GM21529 (cell line): ENCODE measurements around the gene GSG1.

ENCODE experiments used
- ATAC-seq: cut with Tn5 transposase; IDR thresholded peaks from one replicate; pipeline ENCODE4 v1.9.1; 2021; ENCODE audit not compliant: unreplicated experiment

GSG1 gene

DNA sequence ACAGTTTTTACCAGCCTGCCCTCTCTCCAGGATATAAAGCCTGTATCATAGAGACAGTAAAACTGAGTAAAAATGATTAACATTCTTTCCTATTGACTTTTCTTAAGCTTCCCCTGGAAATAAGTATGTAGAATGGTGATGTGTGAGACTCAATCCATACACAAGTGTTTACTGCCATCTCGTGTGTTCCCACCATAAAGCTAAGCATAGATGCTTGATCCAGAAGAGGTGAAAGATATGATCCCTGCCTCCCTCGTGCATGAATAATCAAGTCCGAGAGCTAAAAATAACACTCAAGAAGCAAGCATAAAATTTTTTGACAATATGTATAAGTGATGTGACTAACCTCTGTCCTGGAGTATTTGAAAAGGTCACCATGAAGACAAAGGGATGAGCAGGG, 16.9 kb upstream of the GSG1 start:
- no peak for ATAC-seq

DNA sequence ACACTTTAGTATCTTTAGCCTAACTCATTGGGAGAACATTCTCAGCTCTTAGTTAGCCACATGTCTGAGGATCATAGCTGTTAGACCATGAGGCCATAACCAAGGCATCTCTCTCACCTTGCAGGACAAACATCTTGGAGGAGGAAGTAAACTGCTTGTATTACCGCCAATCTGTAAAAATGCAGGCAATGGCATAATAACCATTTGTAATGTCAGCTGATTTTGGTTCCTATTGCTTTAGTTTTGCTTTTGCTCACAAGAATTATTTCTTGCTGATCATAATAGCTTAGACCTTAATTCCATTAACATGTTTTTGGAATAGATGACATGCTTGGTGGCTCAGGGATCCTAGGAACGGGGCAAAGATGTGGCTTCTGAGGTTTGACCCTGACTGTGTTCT, 16.4 kb upstream of the GSG1 start:
- ATAC-seq = no peak

DNA sequence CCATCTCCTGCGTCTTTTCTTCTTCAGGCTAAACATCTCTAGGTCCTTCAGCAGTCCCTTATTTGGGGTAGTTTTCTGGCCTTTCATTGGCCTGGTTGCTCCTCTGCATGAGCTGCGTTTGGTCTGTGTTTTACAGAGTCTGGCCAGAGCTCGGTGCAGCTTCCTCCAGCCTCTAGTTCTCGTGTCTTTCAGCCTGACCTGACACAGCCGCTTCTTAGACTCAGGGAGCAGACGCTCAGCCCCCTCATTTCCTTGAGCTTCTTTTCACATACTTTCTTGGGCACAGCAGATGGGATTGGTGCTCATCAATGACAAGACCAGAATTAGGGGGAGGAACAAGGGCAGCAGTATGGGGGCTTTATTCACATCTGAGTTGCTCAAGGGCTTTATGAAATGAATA, 13.6 kb upstream of the GSG1 start:
- no peak for ATAC-seq

DNA sequence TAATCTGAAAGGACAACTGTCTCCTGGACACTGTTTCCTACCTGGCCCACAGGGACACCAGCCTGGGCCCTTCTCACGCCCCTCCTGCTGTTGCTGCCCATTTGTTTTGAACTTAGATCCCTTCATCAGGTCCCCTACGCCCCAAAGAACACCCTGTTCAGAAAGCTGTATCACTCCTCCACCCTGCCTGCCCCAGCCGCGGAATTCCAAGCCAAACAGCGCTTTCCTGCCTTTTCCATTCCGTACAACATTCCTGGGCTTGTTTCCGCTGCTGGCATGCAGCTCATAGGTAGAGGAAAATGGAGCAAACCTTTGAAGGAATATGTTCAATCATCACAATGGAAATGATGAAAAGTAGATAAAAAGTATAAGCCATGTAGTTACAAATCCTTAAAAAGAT, 12.8 kb upstream of the GSG1 start:
- no peak for ATAC-seq

DNA sequence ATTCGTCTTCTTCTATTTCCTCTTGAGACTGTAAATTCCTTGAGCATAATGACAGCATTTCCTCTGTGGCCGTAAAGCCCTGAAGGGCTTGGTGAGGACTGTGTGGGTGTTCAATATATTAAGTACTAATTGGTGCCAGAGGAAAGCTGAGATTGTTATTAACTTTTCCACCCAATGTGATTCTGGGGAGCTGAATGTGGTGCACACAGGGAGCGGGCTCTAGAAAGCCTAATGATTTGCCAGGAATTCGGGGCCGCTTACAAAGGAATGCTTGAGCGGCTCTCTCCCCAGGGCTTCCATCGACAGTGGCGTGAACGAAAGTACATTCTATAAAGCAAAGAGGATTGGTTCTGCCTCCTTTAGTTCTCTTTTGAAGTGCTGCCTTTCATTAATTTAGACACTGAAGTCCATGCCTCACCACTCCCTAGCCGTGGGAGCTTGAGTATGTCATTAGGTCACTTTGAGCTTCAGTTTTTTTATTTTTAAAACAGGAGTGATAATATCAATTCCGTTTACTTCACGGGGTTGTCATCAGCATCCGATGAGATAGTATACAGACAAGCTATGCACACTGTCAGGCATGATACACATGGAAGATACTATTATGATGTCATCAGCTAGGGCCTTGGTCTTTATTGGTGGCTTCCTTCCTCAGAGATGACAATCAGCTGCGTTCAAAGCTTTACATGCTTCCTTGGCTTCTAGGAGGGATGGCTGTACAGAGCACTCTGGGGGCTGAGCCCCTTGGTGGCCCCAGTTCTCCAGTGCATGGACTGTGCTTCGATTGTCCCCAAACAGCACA, 11.0 kb upstream of the GSG1 start:
- ATAC-seq = no peak

DNA sequence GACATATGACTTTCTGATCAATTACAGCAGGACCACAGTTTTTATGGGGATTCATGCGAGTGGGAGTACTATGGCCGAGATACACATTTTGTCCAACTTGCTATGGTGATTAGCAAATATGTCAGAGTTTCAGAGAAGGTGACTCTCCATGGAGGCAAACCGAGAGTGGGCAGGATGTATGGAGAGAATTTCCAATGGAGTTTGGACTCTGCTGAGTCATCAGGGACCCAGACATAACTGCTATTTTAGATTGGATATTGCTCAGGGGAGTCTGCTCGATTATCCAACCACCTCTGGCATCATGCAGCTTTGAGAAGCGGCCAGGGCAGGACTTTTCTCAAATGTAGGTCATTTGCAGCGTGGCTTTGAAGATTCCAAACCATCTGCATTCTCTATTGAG, 9.5 kb upstream of the GSG1 start:
- ATAC-seq = no peak

DNA sequence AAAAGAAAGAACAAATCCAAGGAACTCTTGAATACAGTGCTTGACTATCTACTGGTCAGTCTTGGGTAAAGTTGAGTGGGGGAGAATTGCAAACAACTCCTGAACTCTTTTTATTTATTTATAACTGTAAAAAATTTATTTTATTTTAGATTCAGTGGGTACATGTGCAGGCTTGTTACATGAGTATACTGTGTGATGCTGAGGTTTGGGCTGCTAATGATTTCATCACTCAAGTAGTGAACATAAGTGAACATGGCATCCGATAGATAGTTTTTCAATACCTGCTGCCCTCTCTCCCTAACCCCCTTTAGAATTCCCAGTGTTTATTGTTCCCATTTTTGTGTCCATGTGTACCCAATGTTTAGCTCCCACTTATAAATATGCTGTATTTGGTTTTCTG, 3.2 kb upstream of the GSG1 start:
- no peak for ATAC-seq

DNA sequence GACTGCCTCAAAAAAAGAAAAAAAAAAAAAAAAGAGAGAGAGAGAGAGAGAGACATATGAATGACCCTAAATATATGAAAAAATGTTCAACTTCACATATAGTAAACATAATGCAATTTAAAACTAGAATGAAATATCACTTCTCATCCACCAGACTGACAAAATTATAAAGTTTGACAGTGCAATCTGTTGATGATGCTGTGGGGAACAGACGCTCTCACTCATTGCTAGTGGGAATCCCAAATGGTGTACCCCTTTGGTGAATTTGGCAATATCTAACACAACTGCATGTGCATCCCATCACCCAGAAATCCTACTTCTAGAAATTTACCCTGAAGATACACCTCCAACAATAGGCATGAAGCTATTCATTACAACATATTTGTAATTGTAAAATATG, 2.3 kb upstream of the GSG1 start:
- ATAC-seq = no peak

DNA sequence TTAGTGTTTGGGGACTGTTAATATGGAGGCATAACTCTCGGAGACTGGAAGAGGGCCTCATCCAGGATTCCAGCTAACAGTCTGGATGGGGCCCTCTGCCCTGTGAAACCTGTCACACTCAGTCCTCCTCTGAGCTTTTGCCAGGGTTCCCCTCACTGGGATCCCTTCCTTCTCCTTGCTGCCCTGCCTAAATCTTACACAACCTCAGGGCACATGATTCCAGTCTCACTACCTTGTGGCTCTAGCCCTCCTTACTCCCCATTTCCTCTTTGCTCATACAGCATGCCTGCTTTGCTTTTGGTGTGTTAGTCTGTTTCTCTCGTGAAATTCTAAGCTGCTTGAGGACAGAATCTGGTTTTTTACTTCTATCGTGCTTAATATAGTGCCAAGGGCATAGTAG, 942 bp upstream of the GSG1 start:
- ATAC-seq = no peak

DNA sequence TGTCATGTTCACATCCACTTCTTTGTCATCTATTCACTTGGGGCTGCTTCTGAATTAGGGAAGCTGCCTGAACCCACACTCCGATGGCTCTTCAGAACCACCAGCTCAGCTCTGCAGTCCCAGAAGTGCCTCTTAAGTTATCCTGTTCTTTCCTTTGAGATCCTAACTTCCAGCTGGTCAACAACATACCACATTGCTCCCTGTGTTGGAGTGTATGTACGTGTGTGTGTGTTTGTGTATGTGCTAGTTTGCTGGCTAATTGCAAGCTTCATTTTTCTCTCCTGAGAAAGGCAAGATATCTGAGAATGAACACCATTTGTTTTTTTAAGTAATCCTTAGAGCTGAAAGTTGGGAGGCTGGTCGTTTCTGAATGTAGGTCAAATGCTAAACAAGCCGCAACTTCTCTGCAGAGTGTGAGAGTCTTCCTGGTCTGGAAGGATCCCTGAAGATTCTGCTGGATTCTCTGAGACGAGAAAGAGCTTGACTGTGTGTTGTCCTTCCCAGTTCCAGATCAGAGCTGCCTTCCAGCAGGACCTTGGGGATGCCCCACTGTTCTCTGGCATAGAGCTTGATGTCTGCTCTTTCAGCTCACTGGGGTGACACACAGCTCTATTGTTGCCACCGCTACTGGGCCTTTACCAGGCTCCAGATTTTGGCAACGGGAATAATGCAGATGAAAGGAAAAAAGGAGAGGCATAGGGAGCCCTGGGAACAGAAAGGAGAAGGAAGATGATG, 839 bp downstream of the GSG1 start:
- no peak for ATAC-seq

DNA sequence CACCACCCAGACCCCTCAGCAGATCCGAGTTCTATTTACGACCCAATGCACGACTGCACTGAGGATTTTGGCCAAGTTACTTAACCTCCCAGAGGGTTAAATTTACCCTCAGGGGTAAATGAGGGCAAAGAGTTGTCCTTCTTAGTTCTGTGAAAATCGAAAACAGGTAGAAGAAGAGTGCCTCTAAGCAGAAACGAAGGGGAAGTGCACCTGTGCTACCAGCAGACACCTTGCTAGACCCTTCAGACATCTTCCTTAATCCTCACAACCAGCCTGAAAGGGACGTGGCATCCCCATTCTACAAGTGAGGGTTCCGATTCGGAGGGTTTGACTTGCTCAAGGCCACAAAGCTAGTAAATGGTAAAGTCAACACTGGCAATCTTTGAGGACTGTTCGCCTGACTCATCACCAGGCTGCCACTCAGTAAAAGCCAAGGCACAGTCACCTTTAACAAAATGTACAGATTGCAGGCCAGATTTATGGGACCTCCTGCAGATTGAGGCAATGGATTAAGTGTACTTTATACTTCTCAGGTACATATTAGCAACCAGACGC, 1.6 kb downstream of the GSG1 start:
- no peak for ATAC-seq

DNA sequence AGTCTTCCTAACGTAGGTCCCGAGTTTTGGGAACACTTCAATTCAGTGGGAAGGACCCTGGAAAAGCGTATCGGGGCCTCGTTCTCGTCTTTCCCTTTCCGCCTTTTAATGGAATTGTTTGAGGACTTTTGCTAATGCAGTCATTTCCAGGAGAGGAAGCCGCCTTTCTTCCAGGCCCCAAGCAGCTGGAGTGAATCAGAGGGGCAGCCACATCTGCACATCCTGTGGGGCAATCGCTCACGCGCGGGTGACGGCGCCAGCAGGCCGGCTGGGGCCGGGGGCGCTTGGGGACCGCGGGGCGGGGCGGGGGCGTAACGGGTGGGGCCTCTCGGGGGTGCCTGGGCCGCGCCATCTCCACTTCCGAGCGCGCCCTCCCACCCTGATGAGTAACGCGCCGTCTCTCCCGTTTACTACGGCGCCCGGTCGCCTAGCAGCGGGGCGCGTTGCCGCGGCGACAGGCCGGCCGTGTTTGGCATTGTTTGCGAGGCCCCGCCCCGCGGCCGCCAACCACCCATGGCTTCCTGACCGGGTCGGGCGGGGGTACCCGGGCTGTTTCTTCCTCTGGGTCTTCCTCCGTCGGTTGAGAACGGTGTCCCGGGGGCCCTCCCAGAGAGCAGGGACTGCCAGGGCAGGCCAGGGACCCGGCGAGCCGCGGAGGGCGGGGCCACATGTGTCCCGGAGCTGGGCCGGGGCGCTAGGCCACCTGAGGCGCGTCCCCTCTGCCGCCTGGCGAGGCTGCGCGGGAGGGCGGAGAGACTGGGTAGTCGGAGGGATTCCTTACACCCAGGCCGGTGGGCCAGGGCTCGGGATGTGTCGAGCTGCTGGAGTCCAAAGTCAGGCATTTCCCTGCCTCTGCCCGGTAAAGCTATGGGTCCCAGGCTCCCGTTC, 2.3 kb downstream of the GSG1 start:
- ATAC-seq = peak; percentile 84

DNA sequence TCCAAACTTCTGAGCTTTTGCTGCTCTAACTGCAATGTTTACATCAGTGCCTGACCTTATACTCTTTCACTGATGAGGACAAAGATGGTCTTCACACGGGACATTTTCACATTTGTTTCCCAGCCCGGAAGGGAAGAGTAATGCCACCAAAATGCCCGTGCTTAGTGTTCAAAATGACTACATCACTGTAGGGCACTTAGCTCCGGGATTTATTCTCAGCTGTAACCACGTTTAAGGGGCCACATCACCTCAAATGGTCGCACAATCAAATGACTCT, 2.9 kb downstream of the GSG1 start:
- ATAC-seq = no peak

DNA sequence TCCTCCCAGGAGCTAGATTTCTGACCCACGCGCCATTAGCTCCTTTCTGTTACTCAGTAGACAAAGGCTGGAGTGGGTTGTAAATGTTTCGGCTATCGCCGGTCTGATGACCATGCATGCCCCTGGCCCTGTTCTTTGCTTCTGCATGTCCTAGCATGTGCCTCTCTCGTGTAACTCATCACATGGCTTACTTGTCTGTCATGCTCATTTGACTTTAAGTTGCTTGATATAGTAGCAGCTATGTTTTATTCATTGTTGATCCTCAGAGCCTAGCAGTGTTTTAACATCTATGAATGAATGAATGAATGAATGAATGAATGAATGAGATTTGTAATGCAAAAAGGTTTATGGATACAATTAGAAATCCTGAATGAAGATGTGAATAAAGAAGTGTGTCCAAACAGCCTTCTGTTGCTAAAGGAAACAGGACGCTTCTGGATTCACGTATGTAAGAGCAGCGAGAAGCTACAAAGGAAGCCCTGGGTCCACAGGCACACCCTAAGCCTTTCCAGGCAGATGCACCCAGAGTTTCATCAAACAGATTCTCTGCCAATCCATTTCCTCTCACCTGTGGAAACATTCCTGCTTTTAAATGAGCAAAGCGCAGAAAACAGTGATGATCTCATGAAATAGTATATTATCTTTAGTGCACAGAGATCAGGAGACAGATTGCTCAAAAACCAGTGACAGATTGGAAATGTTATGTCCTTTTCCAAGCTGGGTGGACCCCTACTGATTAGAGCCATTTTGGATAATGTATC, 3.4 kb downstream of the GSG1 start:
- ATAC-seq = no peak

DNA sequence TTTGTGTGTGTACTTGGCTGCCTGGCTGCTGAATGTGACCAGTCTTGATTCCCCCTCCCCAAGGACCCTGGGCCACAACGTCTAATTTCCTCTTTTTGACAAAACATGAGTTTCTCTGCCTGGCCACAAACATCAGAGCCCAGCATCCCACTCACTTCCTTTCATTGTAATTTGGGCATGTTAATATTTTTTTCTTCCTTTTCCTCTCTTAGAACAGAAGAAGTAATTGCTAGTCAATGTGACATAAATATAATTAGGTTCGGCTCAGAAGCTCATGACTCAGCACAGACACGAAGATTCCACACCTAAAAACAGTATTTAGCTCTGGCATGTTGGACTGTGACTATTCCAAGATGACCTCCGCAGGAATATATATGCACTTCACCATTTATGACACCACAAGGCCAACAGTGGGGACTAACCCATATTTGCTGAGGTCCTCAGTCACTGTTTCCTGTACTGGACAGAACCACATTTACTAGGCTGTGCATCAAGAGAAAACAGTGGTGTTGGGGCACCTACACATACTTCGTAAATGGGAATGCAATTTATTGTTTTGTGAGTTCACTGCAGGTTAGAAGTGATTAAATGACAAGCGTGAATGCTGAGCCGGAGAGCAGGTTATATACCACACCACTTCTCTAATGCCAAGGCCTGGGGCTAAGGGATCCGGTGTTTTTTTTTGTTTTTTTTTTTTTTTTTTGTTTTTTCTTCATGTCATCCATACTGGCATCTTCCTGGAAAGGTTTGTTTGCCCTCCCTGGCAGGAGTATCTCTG, 4.2 kb downstream of the GSG1 start:
- no peak for ATAC-seq

DNA sequence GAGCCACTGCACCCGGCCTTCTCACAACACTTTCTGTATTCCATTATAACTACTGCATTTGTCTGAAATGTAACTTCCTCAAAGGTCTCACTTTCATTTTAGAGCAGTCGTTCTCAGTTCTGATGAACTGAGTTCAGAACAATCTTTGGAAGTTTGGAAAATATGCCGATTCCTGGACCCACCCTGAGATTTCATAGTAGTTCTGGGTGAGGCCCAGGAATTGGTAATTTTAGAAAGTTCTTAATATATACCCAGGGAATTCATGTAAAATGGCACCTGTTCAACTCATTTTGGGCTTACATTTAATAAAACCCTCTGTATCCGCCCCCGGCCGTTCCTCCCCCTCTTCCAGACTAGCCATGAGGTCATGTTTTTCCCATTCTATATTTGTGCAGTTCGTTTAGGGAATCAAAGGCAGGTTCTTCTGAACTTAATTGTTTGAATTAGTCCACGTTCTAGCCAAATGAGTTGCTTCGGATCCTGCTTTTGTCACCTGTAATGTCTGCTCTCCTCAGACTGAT, 5.9 kb downstream of the GSG1 start:
- no peak for ATAC-seq

DNA sequence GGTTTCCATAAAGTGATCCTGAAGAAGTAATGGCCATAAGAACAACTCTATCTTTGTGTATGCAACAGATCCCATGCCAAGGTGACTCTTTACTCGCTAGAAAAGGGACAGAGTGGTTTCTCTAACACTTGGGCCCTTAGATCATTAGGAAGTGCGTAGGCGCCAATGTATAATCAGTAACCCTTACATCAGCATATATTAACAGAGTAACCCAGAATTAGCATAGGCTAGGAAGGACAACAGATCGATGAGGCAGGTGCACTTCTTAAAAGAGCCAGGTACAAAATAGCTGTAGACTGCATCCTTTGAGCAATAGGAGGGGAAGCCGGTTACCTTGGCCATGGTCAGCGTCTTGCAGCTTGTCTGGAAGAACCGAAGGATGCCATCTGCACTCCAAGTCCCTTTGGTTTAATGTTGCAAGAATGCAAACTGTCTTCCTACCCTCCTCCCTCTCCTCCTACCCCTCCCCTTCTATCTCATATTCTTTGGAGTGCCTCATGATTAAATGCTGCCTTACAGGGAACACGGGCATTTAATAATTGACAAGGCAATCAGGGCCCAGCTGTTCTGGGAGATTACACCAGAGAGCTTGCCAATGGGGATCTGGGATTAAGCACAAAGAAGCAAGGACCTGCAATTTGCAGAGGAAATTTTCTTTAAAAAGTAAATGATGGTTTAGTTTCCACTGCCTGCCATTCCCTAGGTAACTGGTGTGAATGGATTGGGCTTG, 8.0 kb downstream of the GSG1 start:
- no peak for ATAC-seq

DNA sequence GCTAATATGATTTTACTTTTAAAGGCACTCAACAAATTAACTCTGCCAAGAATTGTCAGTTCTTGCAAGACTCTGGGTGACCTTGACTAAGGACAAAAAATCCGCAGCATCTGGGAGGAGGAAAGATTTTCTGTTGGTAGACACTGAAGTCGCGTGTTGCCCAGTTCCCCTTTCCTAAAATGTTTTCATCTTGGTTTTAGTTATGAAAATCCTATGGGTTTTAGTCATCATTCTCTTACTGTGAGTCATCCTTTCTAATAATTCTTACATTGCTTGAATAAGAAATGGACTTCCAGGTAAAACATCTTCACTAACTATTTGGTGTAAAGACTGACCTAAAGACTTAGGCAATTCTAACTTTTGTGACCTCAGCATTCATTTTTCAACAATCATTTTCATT, 9.1 kb downstream of the GSG1 start:
- ATAC-seq = no peak

DNA sequence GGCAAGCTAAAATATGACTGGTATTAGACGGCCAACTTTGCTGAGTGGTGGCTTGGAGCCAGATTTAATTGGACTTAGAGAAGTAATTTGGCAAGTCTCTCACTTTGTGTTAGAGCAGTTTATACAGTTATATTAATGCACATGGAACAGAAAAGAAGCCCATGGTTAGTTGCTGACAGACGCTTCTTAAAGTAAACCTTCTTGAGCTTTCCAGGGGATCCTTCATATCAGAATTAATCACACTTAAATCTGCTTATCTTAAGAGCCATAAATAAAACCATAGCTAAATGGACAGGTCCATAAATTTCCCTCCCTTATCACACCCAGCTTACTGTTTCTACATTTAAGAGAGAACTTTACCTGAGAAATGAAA, 9.6 kb downstream of the GSG1 start:
- ATAC-seq = no peak
